IPS-NIHi11 (cell line): Measurements from ENCODE around the gene MSMO1.
"Not testable (repeated sequence)": the region's sequence is repeated elsewhere in the genome, so short reads cannot be mapped to it uniquely, and the experiment has no call there.

Experiments used
- DNase-seq: peaks from one replicate; pipeline ENCODE4 v3.0.0; 2012; ENCODE audit warnings: mixed read lengths, low spot score

The MSMO1 gene

GRCh38 chr4:165327211-165328100, at the start of gene MSMO1:
MSMO1 (plus strand) TSS chr4:165327669; CDS start chr4:165333371, 5,702 bp downstream.
- peak; percentile 98 for DNase-seq

DNA sequence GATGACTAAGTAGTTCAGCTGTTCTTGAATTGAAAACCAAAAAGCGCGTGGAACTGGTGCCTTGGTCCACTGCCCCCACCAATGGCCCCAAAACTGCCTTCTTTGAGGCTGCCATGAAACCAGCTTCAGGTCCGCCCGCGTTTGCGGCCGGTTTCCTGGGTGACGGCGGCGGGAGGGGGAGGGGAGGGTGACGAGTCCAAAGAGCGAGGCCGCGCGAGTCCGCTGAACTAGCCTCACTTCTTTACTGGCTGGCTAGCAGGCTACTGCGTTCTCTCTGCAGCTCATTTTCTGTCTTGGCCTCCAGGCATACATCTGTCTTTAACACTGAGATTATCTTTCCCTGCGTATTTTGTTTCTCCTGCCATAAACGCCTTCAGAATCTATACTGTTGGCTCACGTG, 47.9 kb upstream of the MSMO1 start:
- DNase-seq, result not testable (repeated sequence)

DNA sequence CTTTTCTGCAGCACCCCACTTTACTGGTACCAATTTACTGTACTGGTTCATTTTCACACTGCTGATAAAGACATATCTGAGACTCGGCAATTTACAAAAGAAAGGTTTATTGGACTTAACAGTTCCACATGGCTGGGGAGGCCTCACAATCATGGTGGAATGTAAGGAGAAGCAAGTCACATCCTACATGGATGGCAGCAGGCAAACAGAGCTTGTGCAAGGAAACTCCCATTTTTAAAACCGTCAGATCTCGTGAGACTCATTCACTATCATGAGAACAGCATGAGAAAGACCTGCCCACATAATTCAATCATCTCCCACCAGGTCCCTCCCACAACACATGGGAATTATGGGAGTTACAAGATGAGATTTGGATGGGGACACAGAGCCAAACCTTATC, 42.8 kb upstream of the MSMO1 start:
- DNase-seq, result not testable (repeated sequence)

DNA sequence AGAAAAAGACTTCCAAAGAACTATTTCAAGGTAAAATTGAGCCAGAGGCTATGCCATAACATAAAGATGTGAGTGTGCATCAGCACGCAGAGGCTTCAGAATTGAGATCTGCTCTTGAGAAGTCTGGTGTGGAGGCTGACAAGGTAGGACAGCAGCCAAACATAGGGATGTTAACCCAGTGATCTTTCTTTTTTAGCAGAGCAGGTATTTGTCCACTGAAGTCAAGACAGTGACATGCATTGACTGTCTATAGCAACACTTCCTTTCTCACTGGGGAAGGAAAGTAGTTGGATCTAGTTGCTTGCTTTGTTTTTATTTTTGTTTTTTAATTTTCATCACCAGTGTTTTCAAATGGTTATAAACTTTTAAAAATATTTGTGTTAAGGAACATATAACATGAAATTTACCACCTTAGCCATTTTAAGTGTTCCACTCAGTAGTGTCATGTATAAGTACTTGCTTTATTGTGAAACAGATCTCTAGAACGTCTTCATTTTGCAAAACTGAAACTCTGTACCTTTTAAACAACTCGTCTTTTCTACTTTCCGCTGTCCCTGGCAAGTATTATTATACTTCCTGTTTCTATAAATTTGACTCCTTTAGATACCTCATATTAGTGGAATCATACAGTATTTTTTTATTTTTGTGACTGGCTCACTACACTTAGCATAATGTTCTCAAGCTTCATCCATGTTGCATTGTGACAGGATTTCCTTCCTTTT, 40.7 kb upstream of the MSMO1 start:
- not testable (repeated sequence) for DNase-seq

GRCh38 chr4:165288226-165288625, 39.2 kb upstream of the MSMO1 start:
- DNase-seq, result no peak

DNA sequence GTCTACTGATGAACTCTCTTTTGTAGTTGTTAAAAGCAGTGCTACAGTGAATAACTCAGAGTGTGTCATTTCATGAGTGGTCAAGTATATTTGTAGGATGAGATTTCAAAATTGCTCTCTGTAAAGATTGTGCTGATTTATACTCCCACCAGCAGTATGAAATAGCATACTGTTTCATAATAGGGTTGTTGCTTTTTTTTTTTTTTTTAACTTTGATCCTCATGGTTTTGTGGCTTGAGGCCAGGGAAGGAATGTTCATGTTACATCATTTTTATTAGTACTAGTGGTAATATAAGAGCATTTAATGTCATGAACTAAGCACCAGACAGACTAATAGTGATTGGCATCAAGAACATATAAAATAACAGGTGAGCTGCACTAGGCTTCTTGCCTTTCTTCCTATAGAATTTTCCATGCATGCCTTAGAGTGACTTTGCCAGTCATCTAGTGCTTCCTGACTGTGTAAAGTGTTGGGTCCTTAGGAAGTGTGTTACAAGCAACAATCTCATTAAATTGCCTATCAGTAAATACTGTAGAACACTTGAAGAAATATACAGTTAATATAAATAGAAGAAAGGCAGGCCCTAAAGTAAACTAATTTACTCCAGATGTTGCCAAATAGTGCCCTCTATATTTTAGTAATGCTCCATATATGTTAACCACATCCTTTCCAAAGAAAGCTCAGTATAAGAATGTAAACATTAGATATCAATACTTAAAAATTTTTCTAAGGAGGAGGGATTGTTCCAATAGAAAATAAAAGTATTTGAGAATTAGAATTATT, 38.6 kb upstream of the MSMO1 start:
- no peak for DNase-seq

DNA sequence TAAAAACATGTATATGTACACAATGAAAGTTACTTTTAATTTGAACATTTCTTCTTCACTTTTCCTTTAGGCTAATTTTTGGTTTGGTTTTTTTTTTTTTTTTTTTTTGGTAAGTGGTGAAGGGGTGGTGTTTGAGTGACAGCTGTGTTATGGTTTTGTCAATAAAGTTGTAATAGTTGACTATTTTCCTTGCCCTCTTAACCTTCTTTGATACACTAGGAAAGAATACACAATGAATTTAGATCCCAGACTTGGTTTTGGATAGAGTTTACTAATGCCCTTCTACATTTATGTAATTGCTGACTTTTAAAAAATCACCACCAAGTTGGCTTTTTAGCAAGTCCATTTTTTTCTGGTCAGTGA, 38.1 kb upstream of the MSMO1 start:
- DNase-seq, result no peak

DNA sequence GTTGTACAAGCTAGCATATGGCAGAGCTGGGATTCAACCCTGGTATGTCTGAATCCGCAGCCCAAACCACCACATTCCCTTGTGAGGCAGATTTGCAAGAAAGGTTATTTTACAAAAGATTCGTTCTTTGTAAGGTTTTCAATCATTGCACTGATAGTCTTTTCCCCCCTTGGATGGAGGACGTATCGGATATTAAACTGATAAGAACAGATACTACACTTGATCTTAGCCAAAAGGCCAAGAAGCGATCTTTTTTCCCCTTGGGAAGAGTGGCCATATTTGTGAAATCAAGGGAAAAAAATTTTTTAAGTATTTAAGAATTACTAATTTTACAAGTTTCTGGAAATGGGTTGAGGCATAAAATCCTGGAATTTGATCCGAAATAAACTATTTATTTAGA, 34.4 kb upstream of the MSMO1 start:
- no peak for DNase-seq

DNA sequence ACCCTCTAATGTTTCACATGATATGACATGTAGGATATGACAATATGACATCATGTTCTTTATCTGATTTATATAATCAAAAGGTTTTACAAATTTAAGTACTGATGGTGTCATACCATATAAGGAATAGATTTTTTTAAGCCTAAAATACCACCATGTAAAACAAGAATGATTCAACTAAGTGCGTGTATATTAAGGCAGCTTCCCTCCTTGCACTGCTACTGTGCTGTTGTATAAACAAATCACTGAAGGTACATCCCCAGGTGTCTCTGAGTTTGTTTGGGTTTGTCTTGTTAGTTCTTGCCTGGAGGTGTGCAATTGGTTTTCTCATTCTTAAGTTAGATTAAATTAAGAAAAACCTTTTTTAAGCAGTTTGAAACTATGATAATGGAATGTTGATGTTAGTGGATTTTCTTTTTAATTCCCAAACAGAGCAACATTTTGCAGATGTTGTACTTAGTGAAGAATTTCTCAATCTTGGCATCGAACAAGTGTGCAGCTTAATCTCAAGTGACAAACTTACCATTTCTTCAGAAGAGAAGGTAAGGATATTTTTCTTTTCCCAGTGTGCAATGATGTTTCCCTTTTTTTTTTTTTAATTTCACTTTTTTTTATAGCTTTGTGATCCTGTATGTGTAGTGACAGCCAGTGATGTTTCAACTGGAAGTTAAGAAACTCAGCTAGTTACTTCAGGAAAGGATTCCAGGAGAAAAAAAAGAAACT, 33.4 kb upstream of the MSMO1 start:
- DNase-seq, result no peak

DNA sequence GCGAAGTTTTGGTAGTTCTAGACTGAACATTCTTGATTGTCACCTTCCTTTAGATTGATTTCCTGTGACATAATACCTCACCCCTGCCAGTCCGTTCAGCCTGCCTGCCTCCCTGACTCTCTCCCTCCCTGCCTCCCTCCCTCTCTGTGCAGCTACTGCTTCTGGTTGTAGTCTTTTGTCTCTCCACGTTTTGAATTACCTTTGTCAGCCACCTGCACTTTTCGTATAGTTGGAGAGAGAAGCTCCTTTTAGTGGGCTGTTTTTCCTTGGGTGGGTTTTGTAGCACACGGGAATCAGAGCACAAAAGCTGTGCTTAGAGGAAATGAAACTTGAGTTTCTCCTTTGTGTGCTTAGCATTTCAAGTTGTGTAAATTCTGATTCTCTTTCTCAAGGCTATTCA, 32.6 kb upstream of the MSMO1 start:
- peak; percentile 26 for DNase-seq

- no peak for DNase-seq
These were observed 29.8 kb upstream of the MSMO1 start for GRCh38 chr4:165297626-165298025.

DNA sequence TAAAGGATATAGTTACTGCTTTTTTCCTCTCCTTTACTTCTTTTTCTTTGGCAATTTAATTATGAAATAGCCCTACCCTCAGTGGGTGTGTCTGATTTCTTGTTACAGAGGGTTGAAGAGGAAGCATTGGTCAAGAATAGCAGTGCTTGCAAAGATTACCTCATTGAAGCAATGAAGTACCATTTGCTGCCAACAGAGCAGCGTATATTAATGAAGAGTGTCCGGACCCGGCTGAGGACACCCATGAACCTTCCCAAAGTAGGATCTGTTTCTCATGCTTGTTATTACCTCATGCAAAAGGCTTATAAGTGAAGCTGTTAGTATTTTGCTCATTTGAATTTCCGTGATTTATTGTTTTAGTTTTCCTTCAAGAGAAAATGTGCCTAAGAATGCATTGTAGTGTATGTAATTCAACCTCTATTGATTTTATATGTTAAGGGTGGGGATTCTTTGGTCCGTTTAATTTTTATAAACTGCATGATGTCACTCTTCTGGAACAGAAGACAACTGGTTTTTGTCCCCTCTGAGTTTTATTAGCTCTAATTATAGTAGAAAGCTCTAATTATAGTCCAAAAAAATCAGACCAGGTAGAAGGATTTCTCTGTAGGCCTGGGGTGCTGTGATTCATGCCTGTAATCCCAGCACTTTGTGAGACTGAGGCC, 27.9 kb upstream of the MSMO1 start:
- no peak for DNase-seq

- no peak for DNase-seq
These were observed 25.6 kb upstream of the MSMO1 start for GRCh38 chr4:165301833-165302232.

DNA sequence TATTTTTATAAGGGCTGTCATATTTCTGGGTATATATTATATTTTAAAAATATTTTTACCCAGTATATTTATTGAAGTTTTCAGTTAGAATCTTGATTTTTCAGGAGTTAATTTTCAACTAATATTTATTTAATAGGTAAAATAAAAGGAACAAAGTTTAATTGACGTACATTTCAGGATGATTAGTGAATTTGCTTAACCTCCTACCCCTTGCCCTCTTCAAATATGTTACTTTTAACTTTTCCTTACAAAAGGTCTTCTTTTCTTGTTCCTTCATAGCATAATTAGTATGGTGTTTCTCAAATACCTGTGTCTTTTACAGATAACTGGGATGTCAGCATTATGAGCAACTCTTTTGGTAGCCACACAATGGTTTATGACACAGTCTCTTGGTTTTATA, 24.8 kb upstream of the MSMO1 start:
- no peak for DNase-seq

DNA sequence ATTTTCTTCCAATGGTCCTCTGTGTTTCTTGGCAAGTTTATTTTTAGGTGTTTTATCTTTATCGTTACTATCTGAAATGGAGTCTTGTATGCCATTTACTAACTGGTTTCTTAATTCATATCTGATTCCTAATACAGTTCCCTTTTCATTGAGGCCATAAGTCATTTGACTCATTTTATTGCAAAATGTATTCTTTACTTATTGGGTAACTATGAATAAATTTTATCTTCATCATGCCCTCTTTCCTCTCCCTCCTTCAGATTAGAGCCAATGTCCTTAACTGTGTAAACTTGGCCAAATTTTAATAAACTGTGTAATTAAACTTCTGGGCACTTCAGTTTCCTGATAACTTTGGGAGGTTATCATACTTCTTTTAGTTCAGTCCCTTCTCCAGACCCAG, 19.3 kb upstream of the MSMO1 start:
- DNase-seq, result no peak

DNA sequence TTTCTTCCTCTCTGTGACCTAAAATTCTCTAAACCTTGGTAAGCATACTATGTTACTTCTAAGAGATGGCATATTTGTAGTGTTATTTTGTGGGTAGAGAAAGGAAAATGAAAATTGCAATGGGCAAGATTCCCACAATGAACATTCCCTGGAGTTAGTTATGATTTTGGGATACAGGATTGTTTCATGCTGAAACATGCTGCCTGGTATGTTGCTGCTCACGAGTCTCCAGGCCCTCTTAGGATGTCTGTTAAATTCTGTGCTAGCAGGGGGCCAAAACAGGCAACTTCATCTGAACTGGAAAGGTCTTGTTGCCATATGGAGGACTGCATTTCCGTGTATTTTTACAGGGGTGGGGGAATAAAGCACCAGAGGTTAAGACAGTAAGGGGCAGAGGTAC, 18.9 kb upstream of the MSMO1 start:
- no peak for DNase-seq

GRCh38 chr4:165309456-165309855, 18.0 kb upstream of the MSMO1 start:
- no peak for DNase-seq

DNA sequence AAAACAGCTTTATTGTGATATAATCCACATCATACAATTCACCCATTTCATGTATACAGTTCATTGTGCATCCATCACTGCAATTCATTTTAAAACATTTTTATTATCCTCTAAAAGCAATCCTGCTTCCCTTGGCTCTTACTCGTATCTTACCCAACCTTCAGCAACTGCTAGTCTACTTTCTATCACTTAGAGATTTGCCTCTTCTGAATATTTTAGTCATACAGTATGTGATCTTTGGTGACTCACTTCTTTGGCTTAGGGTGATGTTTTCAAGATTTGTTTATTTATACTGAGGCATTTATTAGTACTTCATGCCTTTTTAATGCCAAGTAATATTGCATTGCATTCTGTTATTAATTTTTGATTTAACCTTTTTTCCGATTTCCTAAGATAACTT, 15.0 kb upstream of the MSMO1 start:
- DNase-seq, result no peak

DNA sequence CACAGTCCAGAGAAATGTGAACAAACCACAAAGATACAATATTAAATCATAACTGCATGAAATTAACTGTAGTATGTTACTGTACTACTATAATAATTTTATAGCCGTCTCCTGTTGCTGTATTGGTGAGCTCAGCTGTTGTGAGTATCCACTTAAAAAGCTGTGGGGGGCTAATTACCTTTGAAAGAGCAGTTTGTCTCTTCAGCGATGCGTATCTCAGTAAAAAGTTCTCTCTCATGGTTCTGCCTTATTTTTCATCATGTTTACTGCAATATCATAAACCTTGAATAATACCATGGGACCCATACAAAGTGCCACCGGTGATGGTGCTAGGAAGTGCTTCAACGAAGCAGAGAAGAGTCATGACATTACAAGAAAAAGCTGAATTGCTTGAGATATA, 8.4 kb upstream of the MSMO1 start:
- no peak for DNase-seq

DNA sequence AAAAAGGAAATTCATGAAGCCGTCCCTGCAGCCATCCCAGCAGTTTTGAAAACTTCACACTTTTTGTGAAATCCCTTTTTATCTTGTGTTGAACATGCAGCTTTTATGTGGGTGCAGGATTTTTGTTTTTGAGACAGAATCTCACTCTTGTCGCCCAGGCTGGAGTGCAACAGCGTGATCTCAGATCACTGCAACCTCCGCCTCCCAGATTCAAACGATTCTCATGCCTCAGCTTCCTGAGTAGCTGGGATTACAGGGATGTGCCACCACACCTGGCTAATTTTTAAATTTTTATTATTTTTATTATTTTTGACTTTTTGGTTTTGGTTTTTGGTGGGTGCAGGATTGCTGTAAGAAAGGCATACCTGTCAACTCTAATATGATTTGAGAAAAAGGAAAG, 8.0 kb upstream of the MSMO1 start:
- DNase-seq, result no peak

- no peak for DNase-seq
These were observed 3.1 kb upstream of the MSMO1 start for GRCh38 chr4:165324236-165324917.
